ENCODE results near the gene HPD. TPM values are rescaled to one million over a fixed set of nuclear protein-coding genes. Genes with fewer than 3 reads are reported as not detected.

The HPD gene
- polyA plus RNA-seq, 1 of the 3 experiments (the other 2 are of a cell fraction) = 1.9 TPM

GRCh38 chr12:121802843-121803698 is 55.6 kb downstream of the HPD start (continued):
- TF ChIP-seq USF1 (IDR thresholded peaks at IDR 0.05; ENCODE audit: borderline replicate concordance, low read depth) = 0 out of 2 replicates have a peak, but pooled peaks have one; percentile 11
- no peak for TF ChIP-seq NFIC (IDR thresholded peaks at IDR 0.05; ENCODE audit: borderline replicate concordance)
- TF ChIP-seq, protein P1, sequence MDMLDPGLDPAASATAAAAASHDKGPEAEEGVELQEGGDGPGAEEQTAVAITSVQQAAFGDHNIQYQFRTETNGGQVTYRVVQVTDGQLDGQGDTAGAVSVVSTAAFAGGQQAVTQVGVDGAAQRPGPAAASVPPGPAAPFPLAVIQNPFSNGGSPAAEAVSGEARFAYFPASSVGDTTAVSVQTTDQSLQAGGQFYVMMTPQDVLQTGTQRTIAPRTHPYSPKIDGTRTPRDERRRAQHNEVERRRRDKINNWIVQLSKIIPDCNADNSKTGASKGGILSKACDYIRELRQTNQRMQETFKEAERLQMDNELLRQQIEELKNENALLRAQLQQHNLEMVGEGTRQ (IDR thresholded peaks at IDR 0.05; ENCODE audit: borderline replicate concordance, low read depth, low read length) = no peak
- no peak for TF ChIP-seq RAD21 (IDR thresholded peaks at IDR 0.05; ENCODE audit: low read length)
- TF ChIP-seq, protein P2, sequence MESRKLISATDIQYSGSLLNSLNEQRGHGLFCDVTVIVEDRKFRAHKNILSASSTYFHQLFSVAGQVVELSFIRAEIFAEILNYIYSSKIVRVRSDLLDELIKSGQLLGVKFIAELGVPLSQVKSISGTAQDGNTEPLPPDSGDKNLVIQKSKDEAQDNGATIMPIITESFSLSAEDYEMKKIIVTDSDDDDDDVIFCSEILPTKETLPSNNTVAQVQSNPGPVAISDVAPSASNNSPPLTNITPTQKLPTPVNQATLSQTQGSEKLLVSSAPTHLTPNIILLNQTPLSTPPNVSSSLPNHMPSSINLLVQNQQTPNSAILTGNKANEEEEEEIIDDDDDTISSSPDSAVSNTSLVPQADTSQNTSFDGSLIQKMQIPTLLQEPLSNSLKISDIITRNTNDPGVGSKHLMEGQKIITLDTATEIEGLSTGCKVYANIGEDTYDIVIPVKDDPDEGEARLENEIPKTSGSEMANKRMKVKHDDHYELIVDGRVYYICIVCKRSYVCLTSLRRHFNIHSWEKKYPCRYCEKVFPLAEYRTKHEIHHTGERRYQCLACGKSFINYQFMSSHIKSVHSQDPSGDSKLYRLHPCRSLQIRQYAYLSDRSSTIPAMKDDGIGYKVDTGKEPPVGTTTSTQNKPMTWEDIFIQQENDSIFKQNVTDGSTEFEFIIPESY (IDR thresholded peaks at IDR 0.05; ENCODE audit: borderline replicate concordance, low read depth) = peak; percentile 77; the same call in 1 of the 2 replicates
- no peak for TF ChIP-seq EP300 (IDR thresholded peaks at IDR 0.05; ENCODE audit: borderline replicate concordance in 1 of 2, low read depth in 1 of 2, low read length in 1 of 2)
- peak; percentile 21; the same call in 1 of the 2 replicates for TF ChIP-seq TCF12 (IDR thresholded peaks at IDR 0.05)
- TF ChIP-seq TEAD4 (IDR thresholded peaks at IDR 0.05; ENCODE audit: borderline replicate concordance, insufficient read depth) = 0 out of 2 replicates have a peak, but pooled peaks have one; percentile 18
- no peak for TF ChIP-seq RCOR1 (IDR thresholded peaks at IDR 0.05; ENCODE audit: low read length)

GRCh38 chr12:121802485-121802842 is 56.2 kb downstream of the HPD start:
- H3K4me1 ChIP-seq (ENCODE audit: control insufficient read depth in 1 of 2, insufficient read depth in 2 of 2, low read depth in 1 of 2, low read length in 1 of 2) = peaks cover 24 to 36% of the 10 kb centered on the region in 2 experiments
- peaks cover 72% of the 10 kb centered on the region for H3K79me2 ChIP-seq (ENCODE audit: insufficient read depth)
- peak overlapping the region; percentile 98 to 99 for H3K27ac ChIP-seq (ENCODE audit: low read depth in 2 of 2, low read length in 1 of 2)

More at GRCh38 chr12:121802485-121802842, 56.2 kb downstream of the HPD start:
- peaks cover 7 to 11% of the 10 kb centered on the region in 2 experiments for H3K36me3 ChIP-seq (replicated peaks in 1 of 2; ENCODE audit: control insufficient read depth in 1 of 2, insufficient read depth in 2 of 2, low read length in 1 of 2)
- no peaks in the 10 kb centered on the region for H3K9me3 ChIP-seq
- peaks cover 8% of the 10 kb centered on the region for H4K20me1 ChIP-seq (ENCODE audit: insufficient read depth)
- H3K4me2 ChIP-seq = peak overlapping the region; percentile 77
- H2AFZ ChIP-seq (ENCODE audit: low read depth) = no peak overlapping the region
- TF ChIP-seq, protein P3, sequence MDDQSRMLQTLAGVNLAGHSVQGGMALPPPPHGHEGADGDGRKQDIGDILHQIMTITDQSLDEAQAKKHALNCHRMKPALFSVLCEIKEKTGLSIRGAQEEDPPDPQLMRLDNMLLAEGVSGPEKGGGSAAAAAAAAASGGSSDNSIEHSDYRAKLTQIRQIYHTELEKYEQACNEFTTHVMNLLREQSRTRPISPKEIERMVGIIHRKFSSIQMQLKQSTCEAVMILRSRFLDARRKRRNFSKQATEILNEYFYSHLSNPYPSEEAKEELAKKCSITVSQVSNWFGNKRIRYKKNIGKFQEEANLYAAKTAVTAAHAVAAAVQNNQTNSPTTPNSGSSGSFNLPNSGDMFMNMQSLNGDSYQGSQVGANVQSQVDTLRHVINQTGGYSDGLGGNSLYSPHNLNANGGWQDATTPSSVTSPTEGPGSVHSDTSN (IDR thresholded peaks at IDR 0.05) = no peak
- TF ChIP-seq JUND (IDR thresholded peaks at IDR 0.05) = 0 out of 2 replicates have a peak, but pooled peaks have one; percentile 1
- no peak for TF ChIP-seq YY1 (IDR thresholded peaks at IDR 0.05; ENCODE audit: low read depth)
- TF ChIP-seq, protein P4, sequence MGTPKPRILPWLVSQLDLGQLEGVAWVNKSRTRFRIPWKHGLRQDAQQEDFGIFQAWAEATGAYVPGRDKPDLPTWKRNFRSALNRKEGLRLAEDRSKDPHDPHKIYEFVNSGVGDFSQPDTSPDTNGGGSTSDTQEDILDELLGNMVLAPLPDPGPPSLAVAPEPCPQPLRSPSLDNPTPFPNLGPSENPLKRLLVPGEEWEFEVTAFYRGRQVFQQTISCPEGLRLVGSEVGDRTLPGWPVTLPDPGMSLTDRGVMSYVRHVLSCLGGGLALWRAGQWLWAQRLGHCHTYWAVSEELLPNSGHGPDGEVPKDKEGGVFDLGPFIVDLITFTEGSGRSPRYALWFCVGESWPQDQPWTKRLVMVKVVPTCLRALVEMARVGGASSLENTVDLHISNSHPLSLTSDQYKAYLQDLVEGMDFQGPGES (IDR thresholded peaks at IDR 0.05; ENCODE audit: low read depth, low read length) = no peak
- peak overlapping the region; percentile 88 for H3K9ac ChIP-seq
- H3F3A ChIP-seq (replicated peaks; ENCODE audit: insufficient read depth) = peaks cover 39% of the 10 kb centered on the region
- 0% methylated on average over 1 of the region's 1 CpG for WGBS (ENCODE audit: low lambda C conversion rate)
- CTCF ChIA-PET = interaction anchor here (0.7 to 18.3 kb wide), 7 partner anchors 7 to 249 kb away, joined by 3 to 675 read pairs (median 4); partner anchors contain the start of genes PSMD9, RHOF and SETD1B
- no peaks in the 10 kb centered on the region for H3K27me3 ChIP-seq (ENCODE audit: insufficient read depth)
- H3K9me2 ChIP-seq = no peaks in the 10 kb centered on the region
- peak overlapping the region; percentile 70 to 73 for H3K4me3 ChIP-seq (ENCODE audit: low read depth in 2 of 2, low read length in 1 of 2)
- DNase-seq = no peak
- POLR2A ChIA-PET = interaction anchor here (0.6 to 3.4 kb wide), 4 partner anchors 9 to 221 kb away, joined by 3 to 30 read pairs (median 4); partner anchors contain the start of gene PSMD9
